RWPE2 (cell line): ENCODE data around the gene MINDY4.

Experiments used
- ATAC-seq: fragments of 200-7000 bp; cut with Tn5 transposase; 3 replicates; pipeline ENCODE4 v1.9.1; 2021; ENCODE audit warnings: low read depth
- DNase-seq: peaks from one replicate; pipeline ENCODE4 v3.0.0-alpha.2; 2020; ENCODE audit warnings: low spot score
- H3K27ac ChIP-seq: fragments of 450-650 bp; 2 replicates; pipeline ENCODE4 v1.5.1; 2017; ENCODE audit warnings: mild to moderate bottlenecking; ENCODE audit not compliant: poor library complexity, severe bottlenecking
- H3K27me3 ChIP-seq: fragments of 250-450 bp; sonication (Bioruptor Pico); 2 replicates; pipeline ENCODE4 v1.5.1; 2021; ENCODE audit warnings: mild to moderate bottlenecking, moderate library complexity; ENCODE audit not compliant: insufficient read depth, poor library complexity, severe bottlenecking
- H3K36me3 ChIP-seq: fragments of 250-450 bp; sonication (Bioruptor Pico); 2 replicates; pipeline ENCODE4 v1.5.1; 2020; ENCODE audit warnings: low read depth, mild to moderate bottlenecking, moderate library complexity
- H3K4me1 ChIP-seq: fragments of 250-450 bp; sonication (Bioruptor Pico); 2 replicates; pipeline ENCODE4 v1.5.1; 2021; ENCODE audit warnings: mild to moderate bottlenecking, moderate library complexity; ENCODE audit not compliant: insufficient read depth, poor library complexity, severe bottlenecking
- H3K4me3 ChIP-seq: fragments of 250-450 bp; sonication (Bioruptor Pico); 2 replicates; pipeline ENCODE4 v1.5.1; 2021; ENCODE audit warnings: mild to moderate bottlenecking, moderate library complexity; ENCODE audit not compliant: severe bottlenecking
- H3K9me3 ChIP-seq: fragments of 250-450 bp; sonication (Bioruptor Pico); 2 replicates; pipeline ENCODE4 v1.5.1; 2021; ENCODE audit warnings: mild to moderate bottlenecking, moderate library complexity; ENCODE audit not compliant: severe bottlenecking
- TF ChIP-seq, protein P1 (sequence below): fragments of 450-650 bp; IDR thresholded peaks from one replicate; pipeline ENCODE4 v1.5.1; 2017; ENCODE audit warnings: mild to moderate bottlenecking, moderate library complexity; ENCODE audit not compliant: poor library complexity, severe bottlenecking

Gene MINDY4

DNA sequence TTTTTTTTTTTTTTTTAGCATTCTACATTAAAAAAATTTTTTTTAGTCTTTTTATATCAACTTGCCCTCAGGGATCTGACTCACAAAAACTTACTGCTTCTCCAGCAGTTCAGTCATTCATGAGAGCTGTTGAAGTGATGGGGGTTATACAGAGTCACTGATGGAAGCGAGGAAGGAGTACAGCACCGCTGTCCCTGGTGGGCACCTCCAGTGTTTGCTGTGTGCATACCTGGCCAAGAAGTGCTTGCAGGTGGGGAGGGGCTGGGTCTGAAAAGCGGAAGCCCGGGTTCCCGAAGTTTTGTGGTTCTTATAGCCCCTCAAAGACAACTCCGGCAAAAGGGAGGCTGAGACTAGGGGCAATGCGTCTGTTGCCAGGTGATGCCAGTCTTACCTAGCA, 46.2 kb downstream of the MINDY4 start:
- DNase-seq (no peak), ATAC-seq (no peak)
- no peak overlapping the region for H3K27ac ChIP-seq
- no peaks in the 10 kb centered on the region for H3K4me1 ChIP-seq
- no peaks in the 10 kb centered on the region for H3K9me3 ChIP-seq
- H3K27me3 ChIP-seq = no peaks in the 10 kb centered on the region
- H3K4me3 ChIP-seq = no peak overlapping the region
- TF ChIP-seq, protein P1, sequence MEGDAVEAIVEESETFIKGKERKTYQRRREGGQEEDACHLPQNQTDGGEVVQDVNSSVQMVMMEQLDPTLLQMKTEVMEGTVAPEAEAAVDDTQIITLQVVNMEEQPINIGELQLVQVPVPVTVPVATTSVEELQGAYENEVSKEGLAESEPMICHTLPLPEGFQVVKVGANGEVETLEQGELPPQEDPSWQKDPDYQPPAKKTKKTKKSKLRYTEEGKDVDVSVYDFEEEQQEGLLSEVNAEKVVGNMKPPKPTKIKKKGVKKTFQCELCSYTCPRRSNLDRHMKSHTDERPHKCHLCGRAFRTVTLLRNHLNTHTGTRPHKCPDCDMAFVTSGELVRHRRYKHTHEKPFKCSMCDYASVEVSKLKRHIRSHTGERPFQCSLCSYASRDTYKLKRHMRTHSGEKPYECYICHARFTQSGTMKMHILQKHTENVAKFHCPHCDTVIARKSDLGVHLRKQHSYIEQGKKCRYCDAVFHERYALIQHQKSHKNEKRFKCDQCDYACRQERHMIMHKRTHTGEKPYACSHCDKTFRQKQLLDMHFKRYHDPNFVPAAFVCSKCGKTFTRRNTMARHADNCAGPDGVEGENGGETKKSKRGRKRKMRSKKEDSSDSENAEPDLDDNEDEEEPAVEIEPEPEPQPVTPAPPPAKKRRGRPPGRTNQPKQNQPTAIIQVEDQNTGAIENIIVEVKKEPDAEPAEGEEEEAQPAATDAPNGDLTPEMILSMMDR = no peak
- H3K36me3 ChIP-seq = no peaks in the 10 kb centered on the region

DNA sequence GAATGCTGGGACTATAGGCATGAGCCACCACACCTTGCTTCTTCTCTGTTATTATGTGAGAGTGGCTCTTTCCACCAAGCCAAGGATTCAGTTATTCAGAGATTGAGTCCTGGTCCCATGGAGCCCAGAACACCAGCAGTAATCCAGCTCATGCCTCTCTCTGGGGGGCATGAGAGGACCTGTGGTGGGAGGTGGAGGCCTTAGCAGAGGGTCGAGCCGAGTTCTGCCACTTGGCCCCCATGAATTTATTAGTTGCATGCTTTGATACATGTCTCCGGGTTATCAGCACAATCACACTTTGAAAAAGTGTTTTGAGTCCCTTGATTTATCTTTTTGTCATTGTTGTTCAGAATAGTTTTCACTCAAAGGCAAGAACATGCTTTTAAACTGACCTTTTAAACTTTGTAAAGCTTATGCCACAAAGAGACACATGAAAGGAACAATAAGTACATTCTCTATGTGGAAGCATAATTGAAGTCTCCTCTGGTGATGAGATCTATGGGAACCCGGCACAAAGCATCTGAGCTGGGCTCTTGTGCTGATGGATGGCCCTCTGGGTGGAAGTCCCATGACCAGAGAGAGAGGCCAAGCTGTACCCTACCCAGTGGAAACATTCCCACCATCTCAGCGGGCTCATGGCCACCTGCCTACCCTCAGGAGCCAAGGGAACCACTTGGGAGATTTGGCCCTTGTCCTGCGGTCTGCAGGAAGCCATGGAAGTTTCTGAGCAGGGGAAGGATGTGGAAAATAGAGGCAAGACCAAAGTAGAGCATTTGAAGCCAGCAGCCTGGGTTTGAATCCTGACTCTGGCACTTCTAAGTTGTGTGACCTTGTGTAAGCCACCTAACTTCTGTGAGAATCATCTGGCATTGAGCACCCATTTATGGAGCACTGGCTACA, 53.9 kb downstream of the MINDY4 start:
- Histone ChIP-seq H3K27me3 (no peaks in the 10 kb centered on the region), H3K4me3 (no peak overlapping the region), H3K27ac (no peak overlapping the region), H3K36me3 (no peaks in the 10 kb centered on the region), H3K9me3 (no peaks in the 10 kb centered on the region), H3K4me1 (no peaks in the 10 kb centered on the region)
- ATAC-seq (no peak), DNase-seq (no peak)
- TF ChIP-seq, protein P1 = no peak

DNA sequence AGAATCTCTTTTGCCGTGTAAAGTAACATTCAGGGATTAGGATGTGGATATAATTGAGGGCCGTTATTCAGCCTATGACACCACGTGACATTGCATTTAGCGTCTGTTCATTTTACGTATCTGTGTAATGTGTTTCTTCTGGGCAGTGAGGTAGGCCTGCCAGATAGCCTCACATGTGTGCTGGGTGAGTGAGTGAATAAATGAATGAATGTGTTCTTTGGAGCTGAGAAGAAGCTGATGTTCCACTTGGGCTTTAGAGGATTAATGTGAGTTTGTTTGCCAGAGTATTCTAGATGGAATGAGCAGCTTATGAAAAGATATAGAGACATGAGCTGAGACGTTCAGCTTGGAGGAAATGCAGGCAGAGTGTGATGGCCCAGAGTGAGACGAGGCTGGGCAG, 55.0 kb downstream of the MINDY4 start:
- DNase-seq (no peak), ATAC-seq (no peak)
- no peaks in the 10 kb centered on the region for H3K4me1 ChIP-seq
- no peaks in the 10 kb centered on the region for H3K27me3 ChIP-seq
- TF ChIP-seq, protein P1 = no peak
- no peak overlapping the region for H3K4me3 ChIP-seq
- H3K36me3 ChIP-seq = no peaks in the 10 kb centered on the region
- H3K27ac ChIP-seq = no peak overlapping the region
- no peaks in the 10 kb centered on the region for H3K9me3 ChIP-seq

DNA sequence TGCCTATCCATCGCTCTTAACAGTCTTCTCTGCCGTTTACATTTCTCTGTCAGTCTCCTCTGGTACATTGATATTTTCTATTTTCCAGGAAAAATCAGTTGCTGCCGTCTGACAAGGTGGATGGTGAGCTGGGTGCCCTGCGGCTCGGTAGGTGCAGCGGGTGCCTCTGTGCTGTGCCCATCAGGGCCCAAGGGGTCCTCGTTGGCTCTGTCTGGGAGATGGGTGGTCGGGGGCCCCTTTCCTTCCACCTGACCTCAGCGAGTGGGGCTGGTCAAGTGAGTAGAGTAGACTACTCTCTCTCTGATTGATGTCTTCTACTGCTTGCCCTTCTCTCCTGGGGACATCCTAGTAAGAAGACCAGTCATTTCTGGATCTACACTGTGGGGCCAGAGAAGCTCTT, 57.4 kb downstream of the MINDY4 start:
- no peak for DNase-seq
- H3K27ac ChIP-seq = no peak overlapping the region
- H3K4me3 ChIP-seq = no peak overlapping the region
- ATAC-seq = no peak
- TF ChIP-seq, protein P1 = no peak
- H3K27me3 ChIP-seq = no peaks in the 10 kb centered on the region
- H3K4me1 ChIP-seq = no peaks in the 10 kb centered on the region
- H3K36me3 ChIP-seq = no peaks in the 10 kb centered on the region
- H3K9me3 ChIP-seq = no peaks in the 10 kb centered on the region

DNA sequence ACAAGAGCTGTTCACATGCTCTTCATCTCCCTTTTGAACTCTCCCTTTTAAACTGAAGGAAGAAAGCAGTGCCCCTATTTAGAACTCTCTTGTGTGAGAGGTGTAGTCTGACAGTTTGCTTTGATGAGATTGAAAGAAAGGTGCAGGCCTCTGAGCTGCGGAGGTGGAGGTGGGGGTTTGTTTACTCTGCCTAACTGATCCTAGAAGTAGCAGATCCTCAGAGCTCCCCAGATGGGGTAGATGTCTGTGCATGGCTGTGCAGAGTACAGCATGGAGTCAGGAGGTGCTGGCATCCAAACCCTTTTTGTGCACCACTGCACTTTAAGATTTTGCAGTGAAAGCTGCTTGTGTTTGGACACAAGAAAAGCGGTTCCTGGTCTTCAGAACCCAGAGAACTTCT, 58.3 kb downstream of the MINDY4 start:
- no peaks in the 10 kb centered on the region for H3K4me1 ChIP-seq
- H3K27me3 ChIP-seq = no peaks in the 10 kb centered on the region
- H3K27ac ChIP-seq = no peak overlapping the region
- DNase-seq = no peak
- ATAC-seq = no peak
- no peaks in the 10 kb centered on the region for H3K36me3 ChIP-seq
- H3K9me3 ChIP-seq = peaks cover 5% of the 10 kb centered on the region
- H3K4me3 ChIP-seq = no peak overlapping the region
- TF ChIP-seq, protein P1 = no peak
